SK-N-MC (cell line): ENCODE results near the gene MYBBP1A.

ENCODE experiments used
- DNase-seq: peaks from one replicate; pipeline ENCODE4 v3.0.0-alpha.2; 2011; ENCODE audit warnings: low read depth, low spot score
- H3K27ac ChIP-seq: fragments of 200-600 bp; sonication (generic); 2 replicates; pipeline ENCODE4 v1.5.1; 2016; ENCODE audit warnings: mixed run types
- H3K36me3 ChIP-seq: fragments of 200-600 bp; sonication (generic); 2 replicates; pipeline ENCODE4 v1.6.1; 2017; ENCODE audit warnings: antibody characterized with exemption, low read length, mixed read lengths; ENCODE audit not compliant: insufficient read depth
- H3K4me3 ChIP-seq: fragments of 200-600 bp; sonication (generic); 2 replicates; pipeline ENCODE4 v1.5.1; 2016
- H3K9ac ChIP-seq: fragments of 200-600 bp; sonication (generic); 2 replicates; pipeline ENCODE4 v1.8.0; 2017; ENCODE audit warnings: mixed run types, mixed read lengths; ENCODE audit not compliant: insufficient read length
- H3K9me3 ChIP-seq: fragments of 200-600 bp; sonication (generic); 2 replicates; pipeline ENCODE4 v1.6.1; 2017; ENCODE audit warnings: low read depth, mild to moderate bottlenecking, antibody characterized with exemption, low read length, moderate library complexity, mixed read lengths
- EZH2 ChIP-seq: fragments of 200-600 bp; sonication (generic); IDR thresholded peaks from one replicate; pipeline ENCODE4 v1.6.1; 2017; ENCODE audit warnings: antibody characterized with exemption
- FOXP2 ChIP-seq: optimal IDR thresholded peaks from 2 replicates; pipeline ENCODE3; 2011; ENCODE audit warnings: mild to moderate bottlenecking, moderate library complexity; ENCODE audit not compliant: insufficient read depth; ENCODE audit errors: extremely low read length, control extremely low read depth
- POLR2AphosphoS5 ChIP-seq: IDR thresholded peaks from 2 replicates; pipeline ENCODE4 v1.6.1; 2012; ENCODE audit warnings: mild to moderate bottlenecking, low read depth, low read length, borderline replicate concordance

MYBBP1A gene

GRCh38 chr17:4577386-4577993 lies 22.3 kb upstream of the MYBBP1A start:
- Histone ChIP-seq H3K9ac (peak overlapping the region; percentile 55), H3K27ac (no peak overlapping the region), H3K4me3 (no peak overlapping the region)

DNA sequence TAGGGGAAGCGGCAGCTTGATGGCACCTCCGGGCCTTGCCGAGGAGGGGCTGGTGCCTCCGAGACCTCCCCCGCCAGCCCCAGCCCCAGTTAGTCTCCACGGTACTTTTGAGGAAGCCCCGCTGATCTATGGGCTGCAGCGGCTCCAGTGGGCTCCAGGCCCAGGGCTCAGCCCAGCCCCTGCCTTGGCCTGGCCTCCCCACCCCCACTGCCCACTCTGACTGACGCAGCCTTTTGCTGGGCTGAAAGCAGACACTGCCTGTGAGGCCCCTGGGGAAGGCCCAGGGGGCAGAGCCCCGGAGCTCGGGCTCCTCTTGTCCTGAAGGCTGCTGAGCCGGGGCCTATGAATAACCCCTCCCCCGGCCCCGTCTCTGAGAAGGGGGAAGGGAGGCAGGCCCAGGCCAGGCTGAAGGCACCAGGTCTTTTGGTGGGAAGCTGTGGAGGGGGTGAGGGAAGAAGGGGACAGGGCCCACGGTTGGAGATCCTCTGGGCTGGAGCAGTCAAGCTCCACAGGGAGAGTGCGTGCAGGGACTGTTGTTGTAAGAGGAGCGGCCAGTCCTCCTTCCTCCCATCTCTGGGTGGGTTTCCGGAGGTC lies 21.6 kb upstream of the MYBBP1A start:
- DNase-seq, result no peak
- Histone ChIP-seq H3K36me3 (no peaks in the 10 kb centered on the region), H3K4me3 (no peak overlapping the region), H3K9ac (peak overlapping the region; percentile 55), H3K27ac (0 out of 2 replicates have a peak overlapping the region, but pooled peaks have one; percentile 31), H3K9me3 (no peaks in the 10 kb centered on the region)
- TF ChIP-seq EZH2 (no peak), POLR2AphosphoS5 (no peak), FOXP2 (no peak)

More at GRCh38 chr17:4577386-4577993, 22.3 kb upstream of the MYBBP1A start:
- H3K36me3 ChIP-seq, result no peaks in the 10 kb centered on the region
- H3K9me3 ChIP-seq, result no peaks in the 10 kb centered on the region
- no peak for TF ChIP-seq POLR2AphosphoS5
- TF ChIP-seq FOXP2, result no peak
- no peak for TF ChIP-seq EZH2
- DNase-seq, result no peak

GRCh38 chr17:4576161-4576558 lies 21.0 kb upstream of the MYBBP1A start:
- H3K27ac ChIP-seq, result no peak overlapping the region
- DNase-seq, result no peak
- H3K4me3 ChIP-seq, result no peak overlapping the region
- no peaks in the 10 kb centered on the region for H3K36me3 ChIP-seq
- TF ChIP-seq FOXP2, result no peak
- no peak for TF ChIP-seq EZH2
- no peak for TF ChIP-seq POLR2AphosphoS5
- no peaks in the 10 kb centered on the region for H3K9me3 ChIP-seq
- H3K9ac ChIP-seq, result peak overlapping the region; percentile 55

DNA sequence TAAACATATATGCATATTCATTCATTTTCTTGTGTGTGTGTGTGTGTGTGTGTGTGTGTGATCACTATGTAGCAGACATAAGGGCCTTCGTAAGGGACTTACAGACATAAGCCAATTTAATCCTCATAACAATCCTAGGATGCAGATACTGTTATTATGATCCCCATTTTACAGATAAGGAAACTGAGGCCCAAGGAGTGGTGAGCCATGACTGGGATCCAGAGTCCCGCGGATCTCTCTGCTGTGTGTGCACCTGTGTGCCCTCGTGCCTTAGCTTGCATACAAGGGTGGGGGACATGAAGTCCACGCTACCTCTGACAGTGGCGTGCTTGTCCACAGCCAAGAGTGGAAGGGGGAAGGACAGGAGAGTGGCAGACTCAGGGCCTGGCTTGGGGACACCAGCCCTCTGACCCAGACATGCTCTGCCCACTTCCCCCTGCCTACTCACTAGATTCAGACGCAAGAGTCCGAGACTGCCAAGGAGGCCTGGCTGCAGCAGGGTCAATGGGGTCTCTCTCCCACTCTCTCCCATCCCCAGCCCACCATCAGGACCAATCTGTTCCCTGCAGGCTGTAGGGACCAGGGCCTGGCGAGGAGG lies 19.4 kb upstream of the MYBBP1A start:
- H3K9me3 ChIP-seq, result no peaks in the 10 kb centered on the region
- no peak overlapping the region for H3K27ac ChIP-seq
- no peak for TF ChIP-seq EZH2
- TF ChIP-seq POLR2AphosphoS5, result no peak
- no peak for TF ChIP-seq FOXP2
- H3K9ac ChIP-seq, result no peak overlapping the region
- no peak overlapping the region for H3K4me3 ChIP-seq
- DNase-seq, result no peak
- no peaks in the 10 kb centered on the region for H3K36me3 ChIP-seq

DNA sequence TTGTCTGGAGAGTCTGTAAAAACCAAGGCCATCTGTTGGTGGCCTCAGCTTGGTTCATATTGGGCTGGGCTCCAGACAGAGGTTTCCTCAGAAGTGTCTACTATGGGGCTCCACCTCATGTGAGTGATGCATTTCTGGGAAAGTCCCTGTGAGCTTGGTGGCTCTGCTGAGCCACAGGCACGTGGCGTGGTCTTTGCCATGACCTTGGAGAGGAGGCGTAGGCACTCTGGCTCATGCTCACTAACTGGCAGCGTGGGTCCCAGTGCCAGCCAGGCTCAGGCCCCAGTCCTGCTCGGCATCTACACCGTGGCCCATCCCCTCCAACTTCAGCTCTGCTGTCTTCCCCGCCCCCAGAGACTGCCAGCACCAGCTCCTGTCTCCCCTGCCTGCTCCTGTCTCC lies 18.5 kb upstream of the MYBBP1A start:
- no peak for TF ChIP-seq FOXP2
- TF ChIP-seq POLR2AphosphoS5, result no peak
- TF ChIP-seq EZH2, result no peak
- H3K36me3 ChIP-seq, result no peaks in the 10 kb centered on the region
- H3K9ac ChIP-seq, result no peak overlapping the region
- no peak overlapping the region for H3K27ac ChIP-seq
- no peaks in the 10 kb centered on the region for H3K9me3 ChIP-seq
- no peak overlapping the region for H3K4me3 ChIP-seq
- DNase-seq, result no peak

DNA sequence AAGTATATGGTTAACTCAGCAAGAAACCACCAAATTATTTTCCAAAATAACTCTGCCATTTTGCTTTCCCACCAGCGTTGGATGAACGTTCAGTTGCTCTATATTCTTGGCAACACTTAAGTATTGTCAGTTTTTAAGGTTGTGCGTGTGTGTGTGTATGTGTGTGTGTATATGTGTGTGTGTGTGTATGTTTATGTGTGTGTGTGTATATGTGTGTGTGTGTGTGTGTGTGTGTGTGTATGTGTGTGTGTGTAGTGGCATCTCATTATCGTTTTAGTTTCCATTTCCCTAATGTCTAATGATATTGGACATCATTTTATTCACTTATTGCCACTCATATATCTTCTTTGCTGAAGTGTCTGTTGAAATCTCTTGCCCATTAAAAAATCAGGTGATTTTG lies 17.9 kb upstream of the MYBBP1A start:
- no peak for TF ChIP-seq POLR2AphosphoS5
- TF ChIP-seq EZH2, result no peak
- no peak for TF ChIP-seq FOXP2
- DNase-seq, result no peak

DNA sequence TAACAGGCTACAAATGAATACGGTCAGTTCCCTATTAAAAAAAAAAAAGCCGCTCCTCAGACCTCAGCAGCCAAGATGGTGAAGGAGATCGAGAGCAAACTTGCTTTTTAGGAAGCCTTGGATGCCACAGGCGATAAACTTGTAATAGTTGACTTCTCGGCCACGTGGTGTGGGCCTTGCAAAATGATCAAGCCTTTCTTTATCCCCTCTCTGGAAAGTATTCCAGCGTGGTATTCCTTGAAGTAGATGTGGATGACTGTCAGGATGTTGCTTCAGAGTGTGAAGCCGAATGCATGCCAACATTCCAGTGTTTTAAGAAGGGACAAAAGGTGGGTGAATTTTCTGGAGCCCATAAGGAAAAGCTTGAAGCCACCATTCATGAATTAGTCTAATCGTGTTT lies 16.9 kb upstream of the MYBBP1A start:
- DNase-seq, result no peak
- Histone ChIP-seq H3K27ac (no peak overlapping the region), H3K9ac (no peak overlapping the region), H3K9me3 (no peaks in the 10 kb centered on the region), H3K36me3 (no peaks in the 10 kb centered on the region), H3K4me3 (no peak overlapping the region)
- TF ChIP-seq FOXP2 (no peak), EZH2 (no peak), POLR2AphosphoS5 (no peak)

More for the DNA sequence above, 17.9 kb upstream of the MYBBP1A start:
- Histone ChIP-seq H3K36me3 (no peaks in the 10 kb centered on the region), H3K9ac (no peak overlapping the region), H3K4me3 (no peak overlapping the region), H3K27ac (no peak overlapping the region), H3K9me3 (no peaks in the 10 kb centered on the region)

- no peak for TF ChIP-seq FOXP2
- no peak for TF ChIP-seq EZH2
- no peak for DNase-seq
- no peak overlapping the region for H3K27ac ChIP-seq
- no peaks in the 10 kb centered on the region for H3K36me3 ChIP-seq
- H3K4me3 ChIP-seq, result no peak overlapping the region
- H3K9me3 ChIP-seq, result no peaks in the 10 kb centered on the region
- H3K9ac ChIP-seq, result no peak overlapping the region
Observed at GRCh38 chr17:4569591-4569990, 14.4 kb upstream of the MYBBP1A start.
